ENCODE results near the gene GALNT18. TPM values are rescaled to one million over a fixed set of nuclear protein-coding genes. Genes with fewer than 3 reads are reported as not detected.

Gene GALNT18
- total and polyA plus RNA-seq, 2 of the 4 experiments (the other 2 are of a cell fraction): 9.5 to 11.3 TPM

GRCh38 chr11:11476499-11476898, 145.3 kb downstream of the GALNT18 start:
- no peaks in the 10 kb centered on the region for H3K9me1 ChIP-seq (ENCODE audit: insufficient read depth, low read length)
- no peak for TF ChIP-seq RCOR1 (IDR thresholded peaks at IDR 0.05; ENCODE audit: insufficient replicate concordance, low read length)
- TF ChIP-seq ELK1 (IDR thresholded peaks at IDR 0.05; ENCODE audit: borderline replicate concordance, low read depth, low read length): no peak
- TF ChIP-seq MAFK (IDR thresholded peaks at IDR 0.05; ENCODE audit: low read depth, low read length): no peak
- TF ChIP-seq NFE2L2 (IDR thresholded peaks at IDR 0.05; ENCODE audit: low read depth, low read length): no peak
- no peak for TF ChIP-seq MAZ (IDR thresholded peaks at IDR 0.05; ENCODE audit: borderline replicate concordance, low read depth, low read length)
- TF ChIP-seq FOS (IDR thresholded peaks at IDR 0.05; ENCODE audit: low read depth, low read length): no peak
- TF ChIP-seq CTCF (conservative IDR thresholded peaks at IDR 0.05; ENCODE audit: low read depth, low read length): no peak
- no peak for TF ChIP-seq BHLHE40 (IDR thresholded peaks at IDR 0.05; ENCODE audit: low read depth, low read length)
- TF ChIP-seq SMC3 (IDR thresholded peaks at IDR 0.05; ENCODE audit: low read depth, low read length): no peak
- TF ChIP-seq RFX5 (IDR thresholded peaks at IDR 0.05; ENCODE audit: low read depth, low read length): no peak
- TF ChIP-seq RAD21 (IDR thresholded peaks at IDR 0.05; ENCODE audit: low read length): no peak
- intact Hi-C loops (cut with micrococcal nuclease) (no loop called here), dilution Hi-C loops (cut with HindIII; ENCODE audit: low sequenced_read_pairs, unreplicated experiment) (no loop called here), in situ Hi-C loops (cut with MboI; ENCODE audit: low sequenced_read_pairs) (no loop called here)
- H2BK120ac ChIP-seq (ENCODE audit: low read depth, low read length): no peak overlapping the region
- H3K4me3 ChIP-seq (ENCODE audit: insufficient read depth, low read depth, low read length): no peak overlapping the region
- no peak overlapping the region for H2AK9ac ChIP-seq (replicated peaks; ENCODE audit: low read depth, low read length, poor library complexity)
- no peak overlapping the region for H2BK20ac ChIP-seq (ENCODE audit: low read depth, low read length)
- 0 out of 2 replicates have a peak, but pooled peaks cover 2% of the 10 kb centered on the region for H3K4me1 ChIP-seq (ENCODE audit: control insufficient read depth, insufficient read depth, low read length)
- no peak overlapping the region for H2BK15ac ChIP-seq (ENCODE audit: low read depth, low read length)
- no peaks in the 10 kb centered on the region for H3K9me3 ChIP-seq (ENCODE audit: control insufficient read depth, insufficient read depth, low read length)
- H3K36me3 ChIP-seq (ENCODE audit: control insufficient read depth, insufficient read depth, low read length): no peaks in the 10 kb centered on the region
- H4K5ac ChIP-seq (ENCODE audit: low read depth, low read length): no peak overlapping the region
- H4K91ac ChIP-seq (ENCODE audit: insufficient read depth, low read depth, low read length): no peak overlapping the region
- H3K23ac ChIP-seq (ENCODE audit: low read depth, low read length): no peak overlapping the region
- 100% methylated on average over 1 of the region's 2 CpGs; no CpG with 5 or more reads in 1 of the 2 experiments for WGBS, 2 experiments (ENCODE audit: extremely low coverage in 2 of 2, insufficient read length in 1 of 2)
- peaks cover 20% of the 10 kb centered on the region for H3K27me3 ChIP-seq (ENCODE audit: control insufficient read depth, insufficient read depth, low read length)
- no peaks in the 10 kb centered on the region; a peak in 1 of 4 replicates for H3K79me1 ChIP-seq (ENCODE audit: low read depth in 1 of 2, low read length in 2 of 2)
- no peak overlapping the region for H2AK5ac ChIP-seq (ENCODE audit: low read depth, low read length)
- no TSS peak for BruUV-seq (replicated peaks)
- no peak overlapping the region for H3K9ac ChIP-seq (ENCODE audit: low read depth, low read length)
- H4K8ac ChIP-seq (ENCODE audit: low read depth in 2 of 2, low read length in 2 of 2): no peak overlapping the region
- ChIA-PET CTCF (no interaction called here), POLR2A (ENCODE audit: unreplicated experiment) (no interaction called here)
- no peak overlapping the region for H3K4ac ChIP-seq (ENCODE audit: low read depth, low read length)
- no peak overlapping the region for H2AFZ ChIP-seq (replicated peaks; ENCODE audit: low read length, poor library complexity)
- H3K27ac ChIP-seq (ENCODE audit: insufficient read depth, low read length): no peak overlapping the region
- DNase-seq (no peak), ATAC-seq (ENCODE audit: low read depth) (no peak)
- H4K20me1 ChIP-seq (ENCODE audit: insufficient read depth, low read length): no peaks in the 10 kb centered on the region; the same call in 1 of the 2 replicates
- no peak overlapping the region for H3K18ac ChIP-seq (ENCODE audit: low read depth, low read length)
- no peak overlapping the region for H3K56ac ChIP-seq (ENCODE audit: extremely low read depth, insufficient read depth, low read length)
- no peak overlapping the region for H3K4me2 ChIP-seq (ENCODE audit: low read depth, low read length)
- no peak overlapping the region for H3K14ac ChIP-seq (replicated peaks; ENCODE audit: low read depth, low read length)
- H2BK5ac ChIP-seq (ENCODE audit: low read depth, low read length, poor library complexity, severe bottlenecking): no peak overlapping the region

Measured in IMR-90 (cell line).